Prostate gland (tissue), 2 donors: ENCODE measurements around the gene COX20. TPM values are rescaled to one million over a fixed set of nuclear protein-coding genes. Genes with fewer than 3 reads are reported as not detected.

ENCODE experiments used
- DNase-seq: peaks from one replicate; pipeline ENCODE4 v3.0.0-alpha.2; 2019; ENCODE audit warnings: low spot score
- H3K27ac ChIP-seq, 2 donors: fragments of 200-600 bp; sonication (generic); 2 replicates each; pipeline ENCODE4 v1.5.1; 2017 to 2019
- H3K27me3 ChIP-seq: fragments of 200-600 bp; sonication (generic); replicated peaks from 2 replicates; pipeline ENCODE4 v1.5.1; 2019; ENCODE audit not compliant: insufficient read depth
- H3K36me3 ChIP-seq, 2 donors: fragments of 200-600 bp; sonication (generic); 1 replicate in 1 of 2; 2 replicates in 1 of 2; pipeline versions ENCODE4 v1.5.1 to v1.8.1; 2017 to 2019
- H3K4me1 ChIP-seq: fragments of 200-600 bp; sonication (generic); replicated peaks from 2 replicates; pipeline ENCODE4 v1.5.1; 2019
- H3K4me3 ChIP-seq, 2 donors: fragments of 200-600 bp; sonication (generic); 2 replicates each; pipeline ENCODE4 v1.5.1; 2017 to 2019
- H3K9me3 ChIP-seq: fragments of 200-600 bp; sonication (generic); 2 replicates; pipeline ENCODE4 v1.5.1; 2017
- POLR2A ChIP-seq: fragments of 450-650 bp; IDR thresholded peaks from one replicate; pipeline ENCODE4 v1.6.1; 2016; ENCODE audit warnings: antibody characterized with exemption, mild to moderate bottlenecking
- POLR2AphosphoS5 ChIP-seq: sonication (generic); formaldehyde crosslinking; IDR thresholded peaks from one replicate; pipeline ENCODE4 v1.6.1; 2017; ENCODE audit warnings: antibody characterized with exemption
- WGBS: methylation state at CpG from one replicate; pipeline ENCODE4 v1.1.5; 2018; 5-methylcytosine and 5-hydroxymethylcytosine counted together
- intact Hi-C: fragments of 100-400 bp; cut with DNase I; formaldehyde crosslinking; loops from one replicate; pipeline ENCODE4 v1.14.2; 2022
- total RNA-seq, 2 donors: library from RNA; depleted of rRNA; stranded (reverse); fragments of >200 nt; gene quantifications; one replicate each; pipeline ENCODE4 v1.1.0, GENCODE V29; 2016
- TF ChIP-seq, protein P1 (sequence below), 4 experiments: fragments of 200-600 bp in 2 of 4; fragments of 450-650 bp in 2 of 4; sonication (generic) in 2 of 4; IDR thresholded peaks; 1 replicate in 3 of 4; 2 replicates in 1 of 4; pipeline ENCODE4 v1.5.1; 2016 to 2019; ENCODE audit warnings: antibody characterized with exemption in 4 of 4, mild to moderate bottlenecking in 2 of 4, moderate library complexity in 2 of 4

COX20 gene
- total RNA-seq, 2 donors from 2014 or later = 46.8 to 78.4 TPM

DNA sequence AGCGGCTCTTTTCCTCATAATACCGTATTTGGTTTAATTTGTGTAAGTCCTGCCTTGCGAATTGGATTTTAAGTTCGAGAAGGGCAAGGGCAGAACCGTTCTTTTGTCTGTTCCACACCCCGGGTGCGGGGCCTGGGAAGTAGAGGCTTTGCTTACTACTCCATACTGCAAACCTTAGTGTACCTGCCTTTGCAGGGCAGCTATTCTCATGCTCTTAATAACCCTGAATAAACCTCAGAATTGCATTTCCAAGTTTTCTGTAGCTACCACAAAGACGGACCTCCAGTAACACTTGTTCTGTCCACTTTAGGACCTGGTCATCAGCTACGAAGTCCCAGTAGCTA is 29.5 kb downstream of the COX20 start:
- no peak for DNase-seq
- Histone ChIP-seq H3K27ac (peak overlapping the region; percentile 100), H3K27me3 (no peaks in the 10 kb centered on the region), H3K36me3 (no peaks in the 10 kb centered on the region), H3K9me3 (no peaks in the 10 kb centered on the region), H3K4me1 (peaks cover 4% of the 10 kb centered on the region), H3K4me3 (peak overlapping the region; percentile 91 to 95)
- TF ChIP-seq, protein P1, sequence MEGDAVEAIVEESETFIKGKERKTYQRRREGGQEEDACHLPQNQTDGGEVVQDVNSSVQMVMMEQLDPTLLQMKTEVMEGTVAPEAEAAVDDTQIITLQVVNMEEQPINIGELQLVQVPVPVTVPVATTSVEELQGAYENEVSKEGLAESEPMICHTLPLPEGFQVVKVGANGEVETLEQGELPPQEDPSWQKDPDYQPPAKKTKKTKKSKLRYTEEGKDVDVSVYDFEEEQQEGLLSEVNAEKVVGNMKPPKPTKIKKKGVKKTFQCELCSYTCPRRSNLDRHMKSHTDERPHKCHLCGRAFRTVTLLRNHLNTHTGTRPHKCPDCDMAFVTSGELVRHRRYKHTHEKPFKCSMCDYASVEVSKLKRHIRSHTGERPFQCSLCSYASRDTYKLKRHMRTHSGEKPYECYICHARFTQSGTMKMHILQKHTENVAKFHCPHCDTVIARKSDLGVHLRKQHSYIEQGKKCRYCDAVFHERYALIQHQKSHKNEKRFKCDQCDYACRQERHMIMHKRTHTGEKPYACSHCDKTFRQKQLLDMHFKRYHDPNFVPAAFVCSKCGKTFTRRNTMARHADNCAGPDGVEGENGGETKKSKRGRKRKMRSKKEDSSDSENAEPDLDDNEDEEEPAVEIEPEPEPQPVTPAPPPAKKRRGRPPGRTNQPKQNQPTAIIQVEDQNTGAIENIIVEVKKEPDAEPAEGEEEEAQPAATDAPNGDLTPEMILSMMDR (IDR thresholded peaks at IDR 0.05) = no peak
- no peak for TF ChIP-seq POLR2AphosphoS5
- TF ChIP-seq POLR2A = no peak
- intact Hi-C loops = no loop called here
- WGBS = 16% methylated on average over 9 of the region's 9 CpGs

DNA sequence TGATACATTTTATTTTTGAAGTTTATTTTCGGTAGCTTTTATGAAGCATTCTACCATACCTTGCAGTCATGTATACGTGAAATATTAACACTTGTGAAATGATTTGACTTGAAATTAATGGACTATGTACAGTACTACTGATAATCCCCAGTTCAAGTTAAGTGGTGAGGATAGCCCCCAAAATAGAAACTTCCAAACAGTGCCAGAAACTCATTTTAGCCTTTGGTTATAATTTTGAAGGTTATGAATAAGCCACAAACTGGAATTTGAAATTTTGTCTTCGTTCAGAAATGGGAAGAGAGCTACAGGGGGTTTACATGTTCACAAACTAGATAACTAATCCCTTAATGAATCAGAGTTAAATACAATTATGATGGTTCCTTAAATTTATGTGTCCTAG is 30.4 kb downstream of the COX20 start:
- H3K27ac ChIP-seq = peak overlapping the region; percentile 100
- intact Hi-C loops = no loop called here
- 76% methylated on average over 3 of the region's 3 CpGs for WGBS

DNA sequence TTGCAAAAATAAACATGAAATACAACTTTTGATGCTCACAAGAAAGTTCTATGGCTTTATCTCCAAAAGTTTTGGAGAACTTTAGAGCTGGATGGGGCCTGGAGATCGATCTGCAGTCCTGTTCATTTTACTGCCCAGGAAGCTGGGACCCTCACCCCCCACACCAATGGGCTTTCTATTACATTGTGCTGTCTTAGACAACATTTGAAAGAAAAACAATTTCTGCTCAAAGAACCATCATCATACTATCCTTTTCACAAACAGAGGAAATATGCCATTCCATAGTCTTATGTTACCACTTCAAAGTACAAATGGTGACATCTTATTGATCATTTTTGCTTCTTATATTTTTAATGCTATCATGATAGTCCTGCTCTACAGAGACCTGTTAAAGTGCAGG is 30.9 kb downstream of the COX20 start:
- DNase-seq = no peak
- Histone ChIP-seq H3K27me3 (no peaks in the 10 kb centered on the region), H3K9me3 (no peaks in the 10 kb centered on the region), H3K4me3 (no peak overlapping the region), H3K27ac (no peak overlapping the region), H3K4me1 (no peaks in the 10 kb centered on the region), H3K36me3 (no peaks in the 10 kb centered on the region)
- TF ChIP-seq POLR2AphosphoS5 (no peak), POLR2A (no peak)
- TF ChIP-seq, protein P1 (IDR thresholded peaks at IDR 0.05) = no peak
- WGBS = 72% methylated on average over 1 of the region's 1 CpG
- intact Hi-C loops = no loop called here

More for the DNA sequence above, 30.4 kb downstream of the COX20 start:
- DNase-seq = no peak
- no peak overlapping the region for H3K4me3 ChIP-seq
- H3K4me1 ChIP-seq = no peaks in the 10 kb centered on the region
- no peaks in the 10 kb centered on the region for H3K36me3 ChIP-seq
- no peak for TF ChIP-seq POLR2AphosphoS5
- TF ChIP-seq, protein P1 (IDR thresholded peaks at IDR 0.05) = no peak
- no peak for TF ChIP-seq POLR2A
- H3K9me3 ChIP-seq = no peaks in the 10 kb centered on the region
- no peaks in the 10 kb centered on the region for H3K27me3 ChIP-seq

DNA sequence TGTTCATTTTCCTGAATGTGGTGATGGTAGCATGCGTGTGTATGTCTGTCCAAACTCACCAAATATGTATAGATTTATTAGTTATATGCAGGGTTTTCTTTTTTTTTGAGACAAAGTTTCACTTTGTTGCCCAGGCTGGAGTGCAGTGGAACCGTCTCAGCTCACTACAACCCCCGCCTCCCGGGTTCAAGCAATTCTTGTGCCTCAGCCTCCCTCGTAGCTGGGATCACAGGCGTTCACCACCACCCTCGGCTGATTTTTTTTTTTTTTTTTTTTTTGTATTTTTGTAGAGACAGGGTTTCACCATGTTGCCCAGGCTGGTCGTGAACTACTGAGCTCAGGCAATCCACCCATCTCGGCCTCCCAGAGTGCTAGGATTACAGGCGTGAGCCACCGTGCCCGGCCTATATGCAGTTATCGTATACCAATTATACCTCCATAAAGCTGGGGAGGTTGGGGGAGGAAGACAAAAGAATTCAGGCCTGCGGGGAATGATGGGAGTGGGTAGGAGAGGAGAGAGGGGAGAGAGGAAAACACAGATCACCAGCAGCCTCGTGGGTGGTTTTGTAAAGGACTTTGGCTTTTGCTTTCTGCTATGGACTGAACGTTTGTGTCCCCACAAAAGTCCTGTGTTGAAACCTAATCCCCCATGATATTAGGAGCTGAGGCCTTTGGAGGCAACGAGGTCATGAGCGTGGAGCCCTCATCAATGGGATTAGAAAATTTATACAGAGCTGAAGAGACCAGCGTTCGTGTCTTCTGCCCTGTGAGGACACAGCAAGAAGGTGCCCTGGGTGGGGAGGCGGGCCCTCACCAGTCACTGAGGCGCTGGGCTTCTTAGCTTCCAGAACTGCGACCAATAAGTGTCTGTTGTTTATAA is 33.3 kb downstream of the COX20 start:
- H3K27me3 ChIP-seq = no peaks in the 10 kb centered on the region
- no peaks in the 10 kb centered on the region for H3K4me1 ChIP-seq
- no peak for DNase-seq
- H3K9me3 ChIP-seq = no peaks in the 10 kb centered on the region
- no peak overlapping the region for H3K4me3 ChIP-seq
- intact Hi-C loops = no loop called here
- TF ChIP-seq POLR2AphosphoS5 (no peak), POLR2A (no peak)
- TF ChIP-seq, protein P1 (IDR thresholded peaks at IDR 0.05) = no peak
- H3K36me3 ChIP-seq = no peaks in the 10 kb centered on the region
- WGBS = 92% methylated on average over 23 of the region's 23 CpGs
- no peak overlapping the region for H3K27ac ChIP-seq

DNA sequence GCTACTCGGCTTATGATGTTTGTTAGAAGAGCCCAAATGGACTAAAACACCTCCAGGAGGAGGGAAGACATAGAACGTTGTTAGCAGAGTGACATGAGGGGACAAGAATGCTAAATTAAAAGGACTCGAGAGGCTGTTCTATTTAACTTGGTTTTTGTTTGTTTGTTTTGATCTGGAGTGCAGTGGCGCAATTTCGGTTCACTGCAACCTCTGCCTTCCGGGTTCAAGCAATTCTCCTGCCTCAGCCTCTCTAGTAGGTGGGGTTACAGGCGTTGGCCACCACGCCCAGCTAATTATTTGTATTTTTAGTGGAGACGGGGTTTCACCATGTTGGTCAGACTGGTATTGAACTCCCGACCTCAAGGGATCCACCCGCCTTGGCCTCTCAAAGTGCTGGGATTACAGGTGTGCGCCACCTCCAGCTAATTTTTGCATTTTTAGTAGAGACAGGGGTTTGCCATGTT is 33.9 kb downstream of the COX20 start:
- 92% methylated on average over 12 of the region's 12 CpGs for WGBS
- no peak for TF ChIP-seq POLR2AphosphoS5
- TF ChIP-seq POLR2A = no peak
- Histone ChIP-seq H3K4me1 (no peaks in the 10 kb centered on the region), H3K36me3 (no peaks in the 10 kb centered on the region), H3K9me3 (no peaks in the 10 kb centered on the region), H3K27ac (no peak overlapping the region), H3K4me3 (no peak overlapping the region), H3K27me3 (no peaks in the 10 kb centered on the region)
- no peak for DNase-seq
- intact Hi-C loops = no loop called here
